ENCODE results near the gene ERI3.

Gene ERI3

GRCh38 chr1:44244986-44245385 is 110.1 kb downstream of the ERI3 start:
- H3K9ac ChIP-seq (ENCODE audit: low read length): no peak overlapping the region
- H3K9me3 ChIP-seq (ENCODE audit: control insufficient read depth, low read length): no peaks in the 10 kb centered on the region
- H3K4me3 ChIP-seq (ENCODE audit: low read length): no peak overlapping the region
- no peaks in the 10 kb centered on the region for H3K27me3 ChIP-seq (ENCODE audit: control insufficient read depth, insufficient read depth, low read length)
- no peaks in the 10 kb centered on the region for H3K36me3 ChIP-seq (ENCODE audit: control insufficient read depth, insufficient read depth, low read length)
- H3K4me1 ChIP-seq (ENCODE audit: control insufficient read depth, insufficient read depth, low read length): peaks cover 11% of the 10 kb centered on the region

GRCh38 chr1:44243782-44244495 is 111.1 kb downstream of the ERI3 start:
- no peak overlapping the region for H3K9ac ChIP-seq (ENCODE audit: low read length)
- H3K27me3 ChIP-seq (ENCODE audit: control insufficient read depth, insufficient read depth, low read length): no peaks in the 10 kb centered on the region
- H3K4me3 ChIP-seq (ENCODE audit: low read length): no peak overlapping the region
- H3K36me3 ChIP-seq (ENCODE audit: control insufficient read depth, insufficient read depth, low read length): no peaks in the 10 kb centered on the region
- H3K9me3 ChIP-seq (ENCODE audit: control insufficient read depth, low read length): no peaks in the 10 kb centered on the region
- H3K4me1 ChIP-seq (ENCODE audit: control insufficient read depth, insufficient read depth, low read length): peaks cover 11% of the 10 kb centered on the region

- Histone ChIP-seq H3K4me1 (ENCODE audit: control insufficient read depth, insufficient read depth, low read length) (peaks cover 11% of the 10 kb centered on the region), H3K9ac (ENCODE audit: low read length) (no peak overlapping the region), H3K9me3 (ENCODE audit: control insufficient read depth, low read length) (no peaks in the 10 kb centered on the region), H3K4me3 (ENCODE audit: low read length) (no peak overlapping the region), H3K27me3 (ENCODE audit: control insufficient read depth, insufficient read depth, low read length) (no peaks in the 10 kb centered on the region), H3K36me3 (ENCODE audit: control insufficient read depth, insufficient read depth, low read length) (no peaks in the 10 kb centered on the region)
These were observed 112.3 kb downstream of the ERI3 start for GRCh38 chr1:44242746-44243145.

- Histone ChIP-seq H3K4me1 (ENCODE audit: control insufficient read depth, insufficient read depth, low read length) (peaks cover 11% of the 10 kb centered on the region), H3K4me3 (ENCODE audit: low read length) (no peak overlapping the region), H3K36me3 (ENCODE audit: control insufficient read depth, insufficient read depth, low read length) (no peaks in the 10 kb centered on the region), H3K27me3 (ENCODE audit: control insufficient read depth, insufficient read depth, low read length) (no peaks in the 10 kb centered on the region), H3K9ac (ENCODE audit: low read length) (no peak overlapping the region), H3K9me3 (ENCODE audit: control insufficient read depth, low read length) (no peaks in the 10 kb centered on the region)
These were observed 114.0 kb downstream of the ERI3 start for GRCh38 chr1:44240802-44241671.

- no peak overlapping the region for H3K9ac ChIP-seq (ENCODE audit: low read length)
- H3K36me3 ChIP-seq (ENCODE audit: control insufficient read depth, insufficient read depth, low read length): no peaks in the 10 kb centered on the region
- H3K4me3 ChIP-seq (ENCODE audit: low read length): no peak overlapping the region
- no peaks in the 10 kb centered on the region for H3K27me3 ChIP-seq (ENCODE audit: control insufficient read depth, insufficient read depth, low read length)
- peaks cover 11% of the 10 kb centered on the region for H3K4me1 ChIP-seq (ENCODE audit: control insufficient read depth, insufficient read depth, low read length)
- H3K9me3 ChIP-seq (ENCODE audit: control insufficient read depth, low read length): no peaks in the 10 kb centered on the region
These were observed 115.1 kb downstream of the ERI3 start for GRCh38 chr1:44239961-44240371.

- no peak overlapping the region for H3K9ac ChIP-seq (ENCODE audit: low read length)
- peaks cover 11% of the 10 kb centered on the region for H3K4me1 ChIP-seq (ENCODE audit: control insufficient read depth, insufficient read depth, low read length)
- H3K4me3 ChIP-seq (ENCODE audit: low read length): no peak overlapping the region
These were observed 115.6 kb downstream of the ERI3 start for GRCh38 chr1:44239331-44239960.

GRCh38 chr1:44238660-44239059 is 116.4 kb downstream of the ERI3 start:
- no peak overlapping the region for H3K9ac ChIP-seq (ENCODE audit: low read length)
- H3K9me3 ChIP-seq (ENCODE audit: control insufficient read depth, low read length): no peaks in the 10 kb centered on the region
- peaks cover 11% of the 10 kb centered on the region for H3K4me1 ChIP-seq (ENCODE audit: control insufficient read depth, insufficient read depth, low read length)
- H3K4me3 ChIP-seq (ENCODE audit: low read length): no peak overlapping the region
- H3K27me3 ChIP-seq (ENCODE audit: control insufficient read depth, insufficient read depth, low read length): no peaks in the 10 kb centered on the region
- no peaks in the 10 kb centered on the region for H3K36me3 ChIP-seq (ENCODE audit: control insufficient read depth, insufficient read depth, low read length)

More at GRCh38 chr1:44239331-44239960, 115.6 kb downstream of the ERI3 start:
- Histone ChIP-seq H3K9me3 (ENCODE audit: control insufficient read depth, low read length) (no peaks in the 10 kb centered on the region), H3K36me3 (ENCODE audit: control insufficient read depth, insufficient read depth, low read length) (no peaks in the 10 kb centered on the region), H3K27me3 (ENCODE audit: control insufficient read depth, insufficient read depth, low read length) (no peaks in the 10 kb centered on the region)

GRCh38 chr1:44237721-44238457 is 117.2 kb downstream of the ERI3 start:
- H3K4me3 ChIP-seq (ENCODE audit: low read length): no peak overlapping the region
- H3K9ac ChIP-seq (ENCODE audit: low read length): no peak overlapping the region
- H3K36me3 ChIP-seq (ENCODE audit: control insufficient read depth, insufficient read depth, low read length): no peaks in the 10 kb centered on the region
- peaks cover 11% of the 10 kb centered on the region for H3K4me1 ChIP-seq (ENCODE audit: control insufficient read depth, insufficient read depth, low read length)
- H3K9me3 ChIP-seq (ENCODE audit: control insufficient read depth, low read length): no peaks in the 10 kb centered on the region
- H3K27me3 ChIP-seq (ENCODE audit: control insufficient read depth, insufficient read depth, low read length): no peaks in the 10 kb centered on the region

- Histone ChIP-seq H3K4me1 (ENCODE audit: control insufficient read depth, insufficient read depth, low read length) (peaks cover 11% of the 10 kb centered on the region), H3K4me3 (ENCODE audit: low read length) (no peak overlapping the region), H3K9ac (ENCODE audit: low read length) (no peak overlapping the region), H3K36me3 (ENCODE audit: control insufficient read depth, insufficient read depth, low read length) (no peaks in the 10 kb centered on the region), H3K27me3 (ENCODE audit: control insufficient read depth, insufficient read depth, low read length) (no peaks in the 10 kb centered on the region), H3K9me3 (ENCODE audit: control insufficient read depth, low read length) (no peaks in the 10 kb centered on the region)
These were observed 118.4 kb downstream of the ERI3 start for GRCh38 chr1:44236490-44237272.

- no peak overlapping the region for H3K4me3 ChIP-seq (ENCODE audit: low read length)
- no peaks in the 10 kb centered on the region for H3K27me3 ChIP-seq (ENCODE audit: control insufficient read depth, insufficient read depth, low read length)
- H3K9ac ChIP-seq (ENCODE audit: low read length): no peak overlapping the region
- peaks cover 8% of the 10 kb centered on the region for H3K4me1 ChIP-seq (ENCODE audit: control insufficient read depth, insufficient read depth, low read length)
- no peaks in the 10 kb centered on the region for H3K9me3 ChIP-seq (ENCODE audit: control insufficient read depth, low read length)
- no peaks in the 10 kb centered on the region for H3K36me3 ChIP-seq (ENCODE audit: control insufficient read depth, insufficient read depth, low read length)
These were observed 119.2 kb downstream of the ERI3 start for GRCh38 chr1:44235808-44236207.

- Histone ChIP-seq H3K4me1 (ENCODE audit: control insufficient read depth, insufficient read depth, low read length) (no peaks in the 10 kb centered on the region), H3K27me3 (ENCODE audit: control insufficient read depth, insufficient read depth, low read length) (no peaks in the 10 kb centered on the region), H3K4me3 (ENCODE audit: low read length) (no peak overlapping the region), H3K36me3 (ENCODE audit: control insufficient read depth, insufficient read depth, low read length) (no peaks in the 10 kb centered on the region), H3K9ac (ENCODE audit: low read length) (no peak overlapping the region), H3K9me3 (ENCODE audit: control insufficient read depth, low read length) (no peaks in the 10 kb centered on the region)
These were observed 121.5 kb downstream of the ERI3 start for GRCh38 chr1:44233593-44233992.
